ENCODE measurements around the gene RNASEH2A.
A peak's percentile ranks its signal among the peaks of the same experiment; 100 is the strongest.

Gene RNASEH2A

GRCh38 chr19:12806242-12807081 lies at the start of gene RNASEH2A:
Gene RNASEH2A (plus strand): TSS chr19:12806584. CDS start chr19:12806674, 90 bp downstream.
- peak; percentile 77 for DNase-seq

DNA sequence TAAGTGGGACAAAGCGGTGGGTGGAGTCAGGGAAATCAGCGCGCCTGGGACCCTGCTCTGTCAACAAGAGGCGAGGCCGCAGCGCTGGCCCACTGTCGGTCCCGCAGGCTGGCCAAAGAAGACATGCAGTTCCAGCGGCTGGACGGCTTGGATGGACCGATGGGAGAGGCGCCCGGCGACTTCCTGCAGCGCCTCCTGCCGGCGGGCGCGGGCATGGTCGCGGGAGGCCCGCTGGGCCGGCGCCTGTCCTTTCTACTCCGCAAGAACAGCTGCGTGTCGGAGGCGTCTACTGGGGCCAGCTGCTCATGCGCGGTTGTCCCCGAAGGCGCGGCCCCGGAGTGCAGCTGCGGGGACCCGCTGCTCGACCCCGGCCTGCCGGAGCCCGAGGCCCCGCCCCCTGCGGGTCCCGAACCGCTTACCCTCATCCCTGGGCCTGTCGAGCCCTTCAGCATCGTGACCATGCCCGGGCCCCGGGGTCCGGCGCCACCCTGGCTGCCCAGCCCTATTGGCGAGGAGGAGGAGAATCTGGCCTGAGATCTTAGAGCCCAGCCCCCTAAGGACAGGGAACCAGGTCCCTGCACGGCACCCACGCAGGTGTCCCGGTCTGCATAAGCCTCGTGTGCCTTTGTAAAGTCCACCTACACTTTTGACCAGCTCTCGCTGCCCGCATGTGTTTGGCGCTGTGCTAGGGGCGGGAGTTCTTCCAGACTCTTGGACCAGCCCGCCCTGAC lies 48.7 kb upstream of the RNASEH2A start:
- no peak for DNase-seq

GRCh38 chr19:12759686-12760085 lies 46.7 kb upstream of the RNASEH2A start:
- DNase-seq = no peak

GRCh38 chr19:12763100-12763499 lies 43.3 kb upstream of the RNASEH2A start:
- no peak for DNase-seq

DNA sequence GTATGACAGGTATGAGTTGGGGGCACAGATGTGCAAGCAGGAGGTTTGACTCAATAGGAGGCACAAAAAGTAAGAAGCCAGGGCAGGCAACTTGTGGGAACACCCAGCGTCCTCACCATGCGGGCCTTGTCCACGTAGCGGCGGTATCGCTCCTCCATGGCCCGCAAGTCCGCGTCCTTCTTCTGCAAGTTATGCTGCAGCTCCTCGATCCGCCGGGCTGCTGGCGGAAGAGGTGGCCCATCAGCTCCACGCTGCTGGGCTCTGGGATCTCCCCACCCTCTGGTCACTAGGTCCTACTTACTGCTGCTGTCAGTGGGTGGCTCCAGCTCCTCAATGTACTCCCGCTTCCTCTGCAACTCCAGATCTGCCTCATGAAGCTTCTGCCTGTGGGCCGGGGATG lies 41.7 kb upstream of the RNASEH2A start:
- no peak for DNase-seq

DNA sequence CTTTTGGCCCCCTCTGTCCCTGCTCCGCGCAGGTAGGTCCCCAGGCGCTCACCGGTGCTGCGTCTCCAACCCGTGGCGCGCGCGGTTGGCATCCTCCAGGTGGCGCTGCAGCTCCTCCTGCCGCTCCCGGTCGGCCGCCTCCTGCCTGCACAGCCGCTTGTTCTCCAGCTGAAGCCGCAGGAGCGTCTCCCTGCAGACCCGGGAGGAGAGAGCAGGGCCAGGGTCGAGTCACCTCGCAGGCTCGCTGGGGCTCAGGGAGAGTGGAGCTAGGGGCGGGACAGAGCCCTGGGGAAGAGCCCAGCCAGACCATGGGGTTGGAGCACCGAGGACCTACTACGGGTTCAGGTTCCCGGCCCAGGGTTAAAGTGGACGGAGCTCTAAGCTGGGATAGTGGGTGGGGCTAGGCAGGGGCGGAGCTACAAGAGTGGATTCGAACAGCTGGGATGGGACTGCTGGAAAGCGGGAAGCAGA lies 40.3 kb upstream of the RNASEH2A start:
- DNase-seq = peak; percentile 75

GRCh38 chr19:12767150-12767549 lies 39.2 kb upstream of the RNASEH2A start:
- no peak for DNase-seq

DNA sequence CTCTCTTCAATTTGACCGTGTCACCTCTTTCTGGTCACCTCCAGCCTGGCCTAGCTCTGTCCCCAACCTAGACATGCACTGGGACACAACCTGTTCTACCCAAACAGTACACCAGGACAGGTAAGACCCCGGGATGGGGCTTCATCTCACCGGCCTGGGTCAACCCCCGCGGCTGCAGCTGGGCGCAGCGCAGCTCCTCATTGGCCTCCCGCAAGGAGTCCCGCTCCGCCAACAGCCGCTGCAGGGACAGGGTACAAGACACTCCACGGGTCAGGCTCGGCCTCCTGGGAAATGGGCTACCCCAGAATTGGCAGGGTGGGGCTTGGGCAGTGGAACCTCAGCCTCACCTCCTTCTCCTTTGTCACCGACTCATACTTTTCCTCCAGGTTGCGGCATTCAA lies 38.7 kb upstream of the RNASEH2A start:
- DNase-seq = no peak

GRCh38 chr19:12769689-12770088 lies 36.7 kb upstream of the RNASEH2A start:
- no peak for DNase-seq

DNA sequence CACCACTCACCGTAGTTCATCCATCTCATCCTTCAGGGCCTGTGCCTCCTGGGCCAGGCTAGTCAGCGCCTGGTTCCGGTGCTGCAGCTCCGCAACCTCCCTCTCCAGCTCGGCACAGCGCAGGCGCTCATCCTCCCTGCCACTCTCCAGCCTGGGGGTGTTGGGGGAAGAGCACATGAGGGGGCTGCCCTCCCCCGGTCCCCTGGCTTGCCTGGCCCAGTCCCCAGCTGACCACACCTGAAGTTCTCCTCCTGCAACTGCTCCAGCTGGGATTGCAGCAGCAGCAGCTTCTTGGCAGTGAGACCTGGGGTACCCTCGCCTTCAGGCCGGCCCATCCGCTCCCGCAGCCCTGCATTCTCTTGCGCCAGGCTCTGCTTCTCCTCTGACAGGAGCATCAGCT lies 35.5 kb upstream of the RNASEH2A start:
- DNase-seq = no peak

DNA sequence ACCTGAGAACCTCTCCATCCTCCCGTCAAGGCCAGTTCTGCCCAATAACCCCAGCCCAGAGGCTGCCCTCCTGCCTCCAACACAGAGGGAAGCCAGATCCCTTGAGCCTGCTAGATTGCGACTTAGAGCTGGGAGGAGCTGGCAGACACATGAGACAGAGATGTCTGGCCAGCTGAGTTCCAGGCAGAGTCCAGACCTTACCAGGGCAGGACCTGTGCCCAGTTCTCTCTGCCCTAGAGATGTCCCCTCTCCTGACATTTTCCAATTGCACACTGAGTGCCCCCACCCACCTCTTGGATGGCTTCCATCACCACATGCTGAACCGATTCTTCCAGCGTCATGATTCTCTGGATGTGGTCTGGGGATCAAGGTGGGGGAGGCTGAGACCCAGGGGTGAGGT lies 34.1 kb upstream of the RNASEH2A start:
- no peak for DNase-seq

DNA sequence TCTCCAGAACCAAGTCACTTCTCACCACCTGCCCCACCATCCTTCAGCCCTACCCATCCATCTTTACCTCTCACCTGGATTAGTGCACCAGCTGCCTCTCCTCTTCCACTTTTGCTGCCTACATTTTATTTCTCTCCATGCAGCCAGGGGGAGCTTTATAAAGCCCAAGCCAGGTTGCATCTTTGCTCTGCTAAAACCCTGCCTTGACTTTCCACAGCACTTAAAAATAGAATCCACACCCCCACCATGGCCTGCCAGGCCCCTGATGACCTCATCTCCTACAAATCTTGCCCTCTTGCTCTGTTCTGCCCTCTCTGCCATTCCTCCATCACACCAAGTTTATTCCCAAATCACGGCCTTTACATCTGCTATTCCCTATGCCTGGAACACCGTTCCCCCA lies 32.8 kb upstream of the RNASEH2A start:
- no peak for DNase-seq

DNA sequence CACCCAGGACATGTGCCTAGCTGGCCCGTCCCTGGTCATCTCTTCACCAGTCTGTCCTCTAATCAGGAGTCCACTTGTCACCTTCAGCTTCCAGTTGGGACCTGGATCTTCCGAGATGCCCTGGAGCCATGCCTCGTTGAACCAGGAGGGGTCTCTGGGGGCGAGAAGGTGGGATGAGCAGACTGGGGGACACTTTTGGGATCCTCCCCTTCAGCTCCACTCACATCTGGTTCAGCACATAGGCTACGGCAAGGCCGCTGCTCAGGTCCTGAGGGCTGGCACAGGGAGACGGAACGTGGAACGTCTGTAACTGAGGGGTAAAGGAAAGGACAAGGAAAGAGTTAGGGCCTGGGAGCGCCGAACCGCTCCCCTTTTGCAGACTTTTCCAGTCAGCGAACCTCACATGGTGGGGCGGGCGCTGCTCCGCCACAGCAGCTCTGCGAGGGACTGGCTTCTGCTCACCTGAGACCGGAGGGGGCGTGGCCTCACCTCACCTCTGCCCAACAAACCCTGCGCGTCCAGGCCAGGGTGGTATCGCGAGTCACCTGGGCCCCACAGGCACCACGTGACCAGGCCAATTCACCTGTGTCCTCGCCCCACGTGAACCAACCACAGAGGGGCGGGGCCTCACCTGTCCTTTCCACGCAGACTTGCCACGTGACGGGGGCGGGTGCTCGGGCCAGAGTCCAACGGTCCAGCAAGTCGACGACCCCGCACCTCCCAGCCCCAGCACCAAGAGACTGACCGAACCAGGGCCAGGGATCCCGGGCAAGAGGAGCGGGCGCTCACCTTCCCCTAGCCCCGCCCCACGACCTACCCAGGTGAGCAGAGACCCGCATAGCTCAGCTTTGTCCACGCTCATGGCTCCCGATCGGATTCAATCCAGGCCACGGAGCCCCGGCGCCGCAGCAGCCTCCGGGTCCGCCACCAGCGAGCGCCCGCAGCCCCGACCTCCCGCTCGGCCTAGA lies 31.5 kb upstream of the RNASEH2A start, which contains the start of gene HOOK2:
HOOK2 (minus strand) TSS at position 965 of the 968 bp plus-strand sequence; CDS start at position 862, 103 bp downstream.
- DNase-seq = no peak

DNA sequence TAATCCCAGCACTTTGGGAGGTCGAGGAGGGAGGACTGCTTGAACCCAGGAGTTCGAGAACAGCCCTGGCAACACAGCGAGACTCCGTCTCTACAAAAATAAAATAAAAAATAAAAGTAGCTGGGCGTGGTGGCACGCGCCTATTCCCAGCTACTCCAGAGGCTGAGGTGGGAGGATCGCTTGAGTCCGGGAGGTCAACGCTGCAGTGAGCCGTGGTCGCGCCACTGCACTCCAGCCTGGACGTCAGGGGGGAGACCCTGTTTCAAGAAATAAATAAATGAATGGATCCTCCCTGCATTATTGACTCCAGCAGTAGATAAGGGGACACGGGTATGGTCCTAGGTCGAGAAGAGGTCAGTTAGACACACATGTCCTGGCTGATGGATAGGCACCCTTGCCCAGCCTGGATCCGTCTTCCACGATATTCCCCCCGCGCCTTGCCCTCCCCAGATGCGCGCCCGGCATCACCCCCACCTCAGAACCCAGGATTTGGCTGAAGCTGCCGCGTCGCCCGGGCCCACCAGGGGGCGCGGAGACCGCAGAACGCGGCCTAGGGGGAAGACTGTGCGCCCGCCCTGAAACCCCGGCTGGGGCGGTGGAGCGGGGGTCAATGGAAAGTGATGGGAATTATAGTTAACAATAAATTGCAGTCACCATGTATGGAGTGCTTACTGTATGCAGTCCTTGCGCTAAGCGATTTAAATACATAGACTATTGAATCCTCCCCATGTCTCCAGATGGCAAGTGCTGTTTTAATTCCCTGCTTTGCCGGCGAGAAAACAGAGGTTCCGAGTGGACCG lies 29.0 kb upstream of the RNASEH2A start:
- DNase-seq = peak; percentile 52

DNA sequence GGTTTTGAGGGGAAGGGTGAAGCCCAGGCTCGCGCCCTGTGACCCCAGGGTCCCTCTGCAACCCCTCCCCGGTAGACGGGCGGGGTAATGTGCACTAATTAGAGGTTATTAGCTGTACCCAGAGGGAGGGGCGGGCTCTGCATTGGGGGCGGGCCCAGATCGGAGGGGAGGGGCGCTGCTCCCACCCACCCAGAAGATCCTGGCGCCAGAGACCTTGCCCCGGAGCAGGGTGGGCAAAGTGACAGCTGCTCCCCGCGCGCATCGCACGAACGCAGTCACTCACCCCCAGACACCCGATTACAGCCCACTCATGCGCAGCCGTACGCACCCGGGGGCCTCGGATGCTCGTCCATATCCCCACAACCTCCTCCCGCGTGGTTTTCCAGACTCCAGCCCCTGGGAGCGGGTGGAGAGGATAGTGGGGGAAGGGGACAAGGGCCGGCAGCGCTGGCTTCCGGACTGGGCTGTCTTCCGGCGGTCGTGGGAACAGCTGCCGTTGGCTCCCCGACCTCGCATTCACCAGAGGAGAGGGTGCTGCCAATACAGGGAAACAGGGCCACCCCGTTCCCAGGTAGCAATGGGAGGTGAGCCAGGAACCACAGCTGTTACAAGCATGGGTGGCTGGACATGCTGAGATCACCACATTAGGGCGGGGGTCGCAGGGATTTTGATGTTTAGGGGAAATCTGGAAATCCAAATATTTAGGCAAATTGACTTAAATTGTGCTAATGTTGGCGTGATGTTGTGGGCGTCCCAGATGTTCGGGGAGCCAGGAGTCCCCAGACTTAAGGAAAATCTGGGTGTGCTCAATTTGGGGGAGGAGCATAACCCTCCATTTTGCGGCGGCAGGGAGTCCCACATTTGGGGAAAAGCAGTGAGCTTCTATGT lies 28.1 kb upstream of the RNASEH2A start:
- no peak for DNase-seq

GRCh38 chr19:12778905-12779161 lies 27.6 kb upstream of the RNASEH2A start:
- DNase-seq = no peak

- no peak for DNase-seq
These were observed 27.0 kb upstream of the RNASEH2A start for GRCh38 chr19:12779162-12779993.

GRCh38 chr19:12782174-12782423 lies 24.3 kb upstream of the RNASEH2A start:
- DNase-seq = no peak

DNA sequence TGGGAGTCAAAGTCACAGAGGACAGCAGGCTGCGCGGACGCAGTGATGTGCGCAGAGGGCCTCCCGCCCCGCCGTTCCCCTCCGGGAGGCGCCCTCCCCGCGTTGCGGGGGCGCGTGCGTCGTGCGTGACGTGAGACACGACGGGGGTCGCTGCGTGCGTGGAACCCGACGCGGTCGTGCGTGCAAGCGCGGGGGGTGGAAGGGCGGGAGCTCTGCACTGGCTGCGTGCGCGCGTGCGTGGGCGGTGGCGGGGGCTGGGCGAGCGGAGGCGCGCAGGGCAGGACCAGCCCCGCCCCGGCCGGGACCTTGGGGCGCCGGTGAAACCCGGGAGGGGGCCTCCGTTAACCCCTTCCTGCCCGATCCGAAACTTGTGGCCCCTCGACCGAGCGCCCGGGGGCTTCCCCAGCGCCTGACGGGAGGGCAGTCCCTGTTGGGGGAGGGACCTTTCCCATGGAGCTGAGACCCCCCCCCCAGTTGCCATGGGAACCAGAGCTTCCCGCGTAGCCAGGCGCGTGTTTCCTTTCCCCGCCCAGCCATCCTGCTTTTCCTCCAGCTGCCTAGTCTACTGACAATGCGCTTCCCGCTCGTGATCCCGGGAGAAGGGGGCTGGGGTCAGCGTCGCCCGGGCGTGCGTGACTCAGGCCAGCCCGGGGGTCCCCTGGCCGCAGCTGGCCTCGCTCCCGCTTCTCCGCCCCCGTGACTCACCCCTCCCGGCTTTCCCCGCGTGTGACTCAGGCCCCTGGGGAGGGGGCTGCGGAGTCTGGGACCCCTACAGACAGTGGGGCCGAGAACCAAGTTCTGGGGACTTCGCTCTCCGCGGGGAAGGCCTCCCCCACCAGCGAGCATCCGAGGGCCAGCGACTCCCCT lies 23.7 kb upstream of the RNASEH2A start:
- peak; percentile 58 for DNase-seq
